Ovary (tissue), 9 donors: ENCODE measurements around the gene CHAC1. TPM values are rescaled to one million over a fixed set of nuclear protein-coding genes. Genes with fewer than 3 reads are reported as not detected.
A peak's percentile ranks its signal among the peaks of the same experiment; 100 is the strongest.

ENCODE experiments used
- DNase-seq, 5 donors: peaks; one replicate each; pipeline ENCODE4 v3.0.0-alpha.2; 2019 to 2020
- H3K27ac ChIP-seq, 2 donors: fragments of 200-600 bp; one replicate each; pipeline versions ENCODE4 v1.5.1 to v1.8.0; 2019 to 2022
- H3K27me3 ChIP-seq: fragments of 200-600 bp; one replicate; pipeline ENCODE4 v1.8.0; 2022
- H3K36me3 ChIP-seq: fragments of 200-600 bp; sonication (generic); one replicate; pipeline ENCODE4 v1.5.1; 2019
- H3K4me1 ChIP-seq: one replicate; pipeline ENCODE4 v1.8.1; 2013; ENCODE audit warnings: mild to moderate bottlenecking, moderate library complexity; ENCODE audit not compliant: insufficient read depth
- H3K4me3 ChIP-seq: fragments of 200-600 bp; sonication (generic); one replicate; pipeline ENCODE4 v1.5.1; 2017
- H3K9me3 ChIP-seq, 2 donors: fragments of 200-600 bp in 1 of 2; sonication (generic) in 1 of 2; one replicate each; pipeline versions ENCODE4 v1.5.1 to v1.8.1; 2013 to 2019; ENCODE audit warnings: mild to moderate bottlenecking in 1 of 2, moderate library complexity in 1 of 2
- CTCF ChIP-seq, 3 donors: fragments of 450-650 bp in 2 of 3; fragments of 200-600 bp in 1 of 3; IDR thresholded peaks; one replicate each; pipeline versions ENCODE4 v1.5.1 to v1.8.0; 2016 to 2022; ENCODE audit warnings: antibody characterized with exemption in 3 of 3, mild to moderate bottlenecking in 1 of 3
- EP300 ChIP-seq: sonication (generic); formaldehyde crosslinking; IDR thresholded peaks from one replicate; pipeline ENCODE4 v1.6.1; 2017; ENCODE audit warnings: antibody characterized with exemption
- POLR2A ChIP-seq: fragments of 450-650 bp; IDR thresholded peaks from one replicate; pipeline ENCODE4 v1.6.1; 2017; ENCODE audit warnings: antibody characterized with exemption, mild to moderate bottlenecking, moderate library complexity
- WGBS, 3 donors: extraction: QIAGEN DNeasy Blood & Tissue Kit in 1 of 3; methylation state at CpG; one replicate each; pipeline versions ENCODE4 v1.1.5 to v1.1.7; 2013 to 2017; 5-methylcytosine and 5-hydroxymethylcytosine counted together
- intact Hi-C, 4 donors: fragments of 100-400 bp; cut with DNase I; formaldehyde crosslinking; loops; one replicate each; pipeline versions ENCODE4 v1.11.0 to v1.15.1; 2022 to 2023
- polyA plus RNA-seq, 2 donors: library from polyadenylated mRNA; stranded (reverse); fragments of 200-250 nt in 1 of 2; fragments of 350-450 nt in 1 of 2; fragmentation: Illumina TruSeq in 1 of 2; extraction: RNeasy Lipid Tissue Mini Kit (QIAGEN cat#74804) in 1 of 2; gene quantifications; one replicate each; pipeline ENCODE4 v1.2.3, GENCODE V29; 2013 to 2014
- total RNA-seq, 7 donors: library from RNA; depleted of rRNA in 2 of 7; stranded (reverse); fragments of >200 nt in 2 of 7; fragmentation: NEBNext Ultra II Directional in 3 of 7; extraction: Animal tissue kit (Norgen Biotek cat#: 25700) in 3 of 7; gene quantifications; one replicate each; pipeline versions ENCODE4 v1.1.0 to v1.2.4, GENCODE V29; 2016 to 2023
- donor health status: DM: no; HTN: no; CAD: no; lungs with moderate emphysema.
- donor health status: DM: no; HTN: no; CAD: no.
- donor health status: Bipolar disorder and iron deficiency.
- donor health status: DM: yes; HTN: yes; CAD: no.
- donor health status: DM: no; HTN: no; CAD: no.
- donor health status: DM: yes; HTN: yes; CAD: no.

CHAC1 gene
- total and polyA plus RNA-seq, 9 donors = 0.18 to 146 (median 2.1) TPM

GRCh38 chr15:40906991-40907802, 46.1 kb upstream of the CHAC1 start:
- intact Hi-C loops = loop anchor here in 3 of 4 donors (5.0 to 10.0 kb wide), 4 partner anchors 108 to 275 kb away; partner anchors contain the start of gene INO80 (in 1 of the 3)
- Histone ChIP-seq H3K4me1 (peaks cover 3% of the 10 kb centered on the region), H3K36me3 (no peaks in the 10 kb centered on the region), H3K27me3 (no peaks in the 10 kb centered on the region), H3K9me3 (no peaks in the 10 kb centered on the region), H3K4me3 (peak overlapping the region; percentile 38), H3K27ac (peak overlapping the region; percentile 46 to 47)
- DNase-seq = peak in 4 of 5 donors; percentile 54 to 69 (median 64)
- TF ChIP-seq EP300 (no peak), POLR2A (no peak), CTCF (IDR thresholded peaks at IDR 0.05) (no peak)
- WGBS, 3 donors = 21 to 28% (median 22%) methylated on average over 17 to 22 of the region's 22 CpGs

DNA sequence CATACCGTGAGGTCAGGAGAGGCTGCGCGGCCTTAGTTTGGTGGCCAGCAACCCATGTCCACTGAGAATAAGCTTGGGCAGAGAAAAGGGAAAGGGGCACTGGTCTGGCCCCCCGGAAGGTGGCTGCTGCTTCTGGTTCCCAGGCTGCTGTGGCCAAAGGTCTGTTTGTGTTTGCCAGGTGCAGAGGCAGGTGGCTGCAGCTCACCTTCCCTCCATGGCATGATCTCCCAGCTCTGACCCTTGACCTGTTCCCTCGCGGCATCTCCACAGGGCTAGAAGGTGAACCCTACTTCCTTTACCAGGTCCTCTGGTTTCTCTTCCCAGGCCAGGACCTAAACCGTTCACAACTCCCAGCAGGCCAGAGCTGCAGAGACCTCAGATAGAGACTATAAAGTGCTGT, 45.2 kb upstream of the CHAC1 start:
- no peaks in the 10 kb centered on the region for H3K27me3 ChIP-seq
- DNase-seq = no peak
- no peak overlapping the region for H3K27ac ChIP-seq
- 76 to 81% (median 77%) methylated on average over 7 of the region's 7 CpGs for whole genome bisulfite sequencing, 3 donors
- H3K36me3 ChIP-seq = no peaks in the 10 kb centered on the region
- H3K9me3 ChIP-seq = no peaks in the 10 kb centered on the region
- peaks cover 3% of the 10 kb centered on the region for H3K4me1 ChIP-seq
- intact Hi-C loops = loop anchor here in 3 of 4 donors (5.0 to 10.0 kb wide), 4 partner anchors 107 to 274 kb away; partner anchors contain the start of gene INO80 (in 1 of the 3)
- H3K4me3 ChIP-seq = no peak overlapping the region
- TF ChIP-seq POLR2A (no peak), CTCF (IDR thresholded peaks at IDR 0.05) (no peak), EP300 (no peak)

- Histone ChIP-seq H3K27ac (no peak overlapping the region), H3K4me3 (no peak overlapping the region), H3K36me3 (no peaks in the 10 kb centered on the region), H3K27me3 (no peaks in the 10 kb centered on the region), H3K4me1 (peaks cover 3% of the 10 kb centered on the region), H3K9me3 (no peaks in the 10 kb centered on the region)
- peak in 1 of 5 donors; percentile 34 for DNase-seq
- intact Hi-C loops = loop anchor here in 3 of 4 donors (5.0 to 10.0 kb wide), 4 partner anchors 105 to 272 kb away; partner anchors contain the start of gene INO80 (in 1 of the 3)
- 62 to 71% (median 62%) methylated on average over 17 of the region's 17 CpGs for WGBS, 3 donors
- TF ChIP-seq CTCF (IDR thresholded peaks at IDR 0.05) (no peak), EP300 (no peak), POLR2A (no peak)
Observed at GRCh38 chr15:40909662-40910630, 43.3 kb upstream of the CHAC1 start.

DNA sequence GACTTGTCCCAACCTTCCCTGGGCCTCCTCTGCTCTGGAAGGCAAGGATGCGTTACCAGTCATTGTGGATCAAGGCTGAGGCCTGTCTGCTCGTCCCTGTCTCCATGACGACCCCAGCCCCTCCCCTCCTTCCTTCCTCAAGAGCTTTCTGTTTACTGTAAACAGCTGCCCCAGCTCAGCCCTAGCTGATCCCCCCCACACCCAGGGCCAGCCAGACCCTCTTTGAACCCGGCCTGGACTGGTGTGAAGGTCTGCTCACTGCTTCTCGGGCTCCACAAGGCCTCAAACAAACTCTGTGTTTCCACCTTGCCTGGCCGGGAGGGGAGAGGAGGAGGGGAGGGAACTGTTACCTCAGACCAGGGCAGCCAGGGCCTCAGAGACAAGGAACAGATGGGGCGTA, 42.1 kb upstream of the CHAC1 start:
- no peaks in the 10 kb centered on the region for H3K9me3 ChIP-seq
- 57 to 64% (median 62%) methylated on average over 7 of the region's 7 CpGs for WGBS, 3 donors
- no peak for TF ChIP-seq EP300
- no peak for TF ChIP-seq POLR2A
- TF ChIP-seq CTCF (IDR thresholded peaks at IDR 0.05) = no peak
- no peaks in the 10 kb centered on the region for H3K36me3 ChIP-seq
- no peak for DNase-seq
- intact Hi-C loops = loop anchor here in 1 of 4 donors (10.0 kb wide), 1 partner anchor 114 kb away; no protein-coding TSS in a partner anchor
- peaks cover 3% of the 10 kb centered on the region for H3K4me1 ChIP-seq
- no peak overlapping the region for H3K4me3 ChIP-seq
- no peak overlapping the region for H3K27ac ChIP-seq
- no peaks in the 10 kb centered on the region for H3K27me3 ChIP-seq
